OCI-M1 (cell line): Measurements from ENCODE around the gene PDE4D.
A peak's percentile ranks its signal among the peaks of the same experiment; 100 is the strongest.
"Not testable (repeated sequence)": the region's sequence is repeated elsewhere in the genome, so short reads cannot be mapped to it uniquely, and the experiment has no call there.

Source experiments
- DNase-seq: peaks from one replicate; lab custom pipeline; 2025; lab: John Stamatoyannopoulos, UW

Gene PDE4D

DNA sequence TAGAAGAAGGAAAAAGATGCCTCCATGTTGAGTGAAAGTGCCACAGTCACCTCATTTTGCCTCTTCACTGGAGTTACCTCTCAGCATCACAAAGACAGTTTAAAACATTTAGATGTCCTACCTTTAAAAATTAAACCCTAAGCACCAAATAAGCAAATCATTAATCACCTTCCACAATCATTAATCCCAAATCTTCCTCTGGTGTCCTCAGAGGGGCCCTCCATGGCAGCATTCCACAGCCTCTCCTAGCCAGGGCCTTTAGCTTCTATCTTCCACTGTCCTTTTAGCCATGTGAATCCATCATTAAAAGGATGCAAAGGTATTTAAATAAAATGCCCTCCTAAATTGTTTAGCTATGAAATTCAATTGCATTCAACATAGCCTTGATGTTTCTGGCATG lies 310.8 kb downstream of the PDE4D start:
- DNase-seq: no peak

DNA sequence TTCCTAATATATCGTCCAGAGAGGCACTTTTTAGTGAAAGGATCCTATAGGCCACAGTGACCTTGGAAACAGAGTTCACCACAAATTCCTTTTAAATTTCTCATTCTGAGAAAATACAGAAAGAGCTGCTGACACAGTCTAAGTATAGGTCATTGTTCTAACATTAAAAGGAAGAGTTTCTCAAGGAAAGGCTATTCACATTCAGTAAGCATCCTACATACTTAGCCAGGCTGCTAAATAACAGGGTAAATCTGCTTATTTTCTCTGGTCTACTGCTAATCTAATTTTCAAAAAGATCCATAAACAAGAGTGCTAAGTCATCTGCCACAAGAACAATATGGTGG lies 313.7 kb downstream of the PDE4D start:
- no peak for DNase-seq

DNA sequence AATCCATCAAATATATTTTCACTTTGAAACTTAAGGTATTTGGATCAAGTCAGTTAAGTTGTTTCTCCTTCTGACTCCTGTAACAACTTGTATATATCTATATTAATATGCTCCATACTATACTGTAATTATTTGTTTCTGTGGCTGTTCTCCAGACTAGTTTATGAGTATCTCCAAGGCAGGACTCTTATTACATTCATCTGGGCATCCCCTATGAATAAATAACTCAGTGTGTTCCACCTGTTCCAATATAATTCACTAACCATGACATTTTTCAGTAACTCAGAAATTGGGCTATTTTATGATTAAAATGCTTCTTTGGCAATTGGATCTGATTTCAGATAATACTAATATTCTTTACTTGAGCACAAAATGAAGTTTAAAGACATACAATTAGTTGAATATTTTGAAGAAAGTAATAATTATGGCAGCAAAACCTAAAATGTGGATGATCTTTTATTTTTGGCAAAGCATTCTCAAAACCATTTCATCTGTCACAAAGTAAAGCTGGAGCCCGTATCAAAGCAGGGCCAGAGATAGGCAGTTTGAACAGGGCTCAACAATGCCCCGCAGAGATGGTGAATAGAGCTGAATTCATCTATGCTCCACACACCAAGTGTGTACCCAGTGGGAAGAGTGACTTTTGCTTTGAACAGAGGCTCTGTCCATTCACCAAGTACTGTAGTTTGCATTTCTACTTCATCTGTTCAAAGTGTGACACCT lies 314.3 kb downstream of the PDE4D start:
- DNase-seq: no peak

DNA sequence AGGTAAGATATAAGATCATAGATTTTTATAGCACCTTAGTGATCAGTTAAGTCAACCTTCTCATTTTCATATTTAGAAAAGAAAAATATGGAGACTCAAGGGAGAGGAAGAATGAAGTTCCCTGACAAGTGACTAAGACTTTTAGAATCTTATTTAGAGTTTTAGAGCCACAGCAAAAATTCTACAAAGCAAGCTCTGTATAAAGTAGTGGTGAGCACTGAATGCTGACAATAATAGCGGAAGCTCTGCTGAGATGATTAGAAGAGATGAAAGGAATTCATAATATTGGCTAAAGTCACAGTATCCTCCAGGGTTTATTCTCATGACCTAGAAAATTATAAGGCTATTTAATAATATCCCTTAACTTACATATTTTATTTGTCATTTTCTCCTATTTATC lies 316.0 kb downstream of the PDE4D start:
- no peak for DNase-seq

DNA sequence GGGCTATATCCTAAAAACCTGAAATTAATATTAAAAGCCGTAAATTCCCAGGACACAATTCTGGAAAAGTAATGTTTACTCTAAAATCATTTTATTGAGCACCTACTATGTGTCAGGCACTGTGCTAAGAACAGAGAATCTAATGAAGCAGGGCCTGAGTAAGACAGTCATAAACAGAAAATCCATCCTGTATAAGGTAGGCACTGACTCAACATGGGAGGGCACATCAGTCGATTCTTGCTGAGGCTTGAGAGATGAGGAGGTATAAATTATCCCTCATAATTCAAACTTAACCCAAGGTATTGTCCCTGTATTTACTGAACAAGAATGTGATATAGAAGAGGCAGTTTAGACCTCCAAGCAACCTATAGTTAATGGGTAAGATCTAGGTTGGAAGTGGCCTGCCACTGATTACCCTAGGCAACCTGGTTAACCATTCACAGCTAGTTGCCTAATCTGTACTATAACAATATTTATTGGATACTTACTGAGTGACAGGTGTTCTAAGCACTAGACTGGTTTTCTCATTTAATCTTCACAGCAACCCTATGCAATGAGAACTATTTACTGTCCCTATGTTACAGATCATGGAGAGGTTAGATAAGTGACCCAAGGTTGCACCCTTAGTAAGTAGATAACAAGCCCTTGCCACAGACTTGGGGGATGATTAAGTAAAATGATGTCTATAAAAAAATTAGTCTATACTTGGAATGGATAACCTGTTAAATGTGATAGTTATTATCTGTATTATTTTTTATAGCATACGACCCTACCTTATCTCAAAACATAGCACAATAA lies 317.7 kb downstream of the PDE4D start:
- DNase-seq: peak; percentile 70

DNA sequence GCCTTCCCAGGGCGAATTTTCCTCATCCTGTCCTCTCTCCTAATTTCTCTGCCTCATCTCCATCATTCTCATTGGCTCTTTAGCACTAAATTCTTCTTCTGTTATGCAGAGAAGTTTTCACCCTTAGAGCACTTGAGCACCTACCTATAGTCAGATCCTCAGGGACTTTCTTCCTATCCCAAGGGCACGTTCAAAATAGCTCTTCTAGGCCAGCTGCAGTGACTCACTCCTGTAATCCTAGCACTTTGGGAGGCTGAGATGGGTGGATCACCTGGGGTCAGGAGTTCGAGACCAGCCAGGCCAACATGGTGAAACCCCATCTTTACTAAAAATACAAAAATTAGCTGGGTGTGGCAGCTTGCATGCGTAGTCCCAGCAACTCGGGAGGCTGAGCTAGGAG lies 320.0 kb downstream of the PDE4D start:
- DNase-seq: not testable (repeated sequence)

DNA sequence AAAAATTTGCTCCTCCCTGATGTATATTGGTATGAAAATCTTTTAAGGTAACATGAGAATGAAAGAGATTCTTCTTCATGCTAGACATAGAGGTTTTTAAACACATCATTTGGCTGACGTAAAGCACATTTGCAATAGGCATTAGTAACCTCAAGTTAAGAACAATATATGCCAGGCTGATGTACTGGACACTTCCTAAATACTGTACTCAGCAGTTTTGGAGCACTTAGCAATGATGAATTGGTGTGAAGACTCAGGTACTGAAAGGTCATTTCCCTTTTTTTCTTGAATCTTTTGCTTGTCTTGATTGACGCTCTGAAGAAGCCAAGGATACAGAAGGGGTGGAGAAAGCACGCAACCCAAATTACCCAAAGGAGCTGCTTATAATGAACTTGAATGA lies 322.5 kb downstream of the PDE4D start:
- no peak for DNase-seq

DNA sequence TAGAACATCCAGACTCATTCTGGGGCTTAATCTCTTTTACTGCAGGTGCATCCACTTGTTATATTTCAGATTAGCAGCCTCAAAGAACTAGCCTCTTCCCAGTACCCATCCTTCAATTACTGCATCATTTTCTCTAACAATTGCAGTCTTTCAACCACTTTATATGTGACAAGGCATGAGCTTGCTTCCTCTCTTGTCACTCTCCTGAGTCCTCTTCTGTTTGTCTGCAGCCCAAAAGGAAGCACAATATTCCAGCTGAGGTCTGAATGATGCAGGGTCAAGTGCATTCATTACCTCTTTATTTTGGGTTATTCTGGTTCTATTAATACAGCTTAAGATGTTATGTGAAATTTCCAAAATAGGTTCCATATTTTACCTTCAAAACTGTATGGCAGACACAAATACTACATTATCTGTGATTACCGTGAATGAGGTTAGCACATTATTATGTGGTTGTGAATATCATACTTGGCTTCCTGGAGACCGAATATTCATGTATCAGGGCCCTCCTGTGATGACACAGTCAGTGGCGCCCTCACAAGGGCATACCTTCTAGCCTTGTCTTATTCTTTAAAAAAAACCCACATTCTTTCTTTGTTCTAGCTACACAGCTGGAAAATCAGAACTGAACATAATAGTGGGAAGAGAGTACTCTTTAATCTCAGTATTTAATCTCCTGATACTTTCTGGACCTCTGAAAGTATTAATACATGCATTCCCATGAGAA lies 323.8 kb downstream of the PDE4D start:
- peak; percentile 30 for DNase-seq

DNA sequence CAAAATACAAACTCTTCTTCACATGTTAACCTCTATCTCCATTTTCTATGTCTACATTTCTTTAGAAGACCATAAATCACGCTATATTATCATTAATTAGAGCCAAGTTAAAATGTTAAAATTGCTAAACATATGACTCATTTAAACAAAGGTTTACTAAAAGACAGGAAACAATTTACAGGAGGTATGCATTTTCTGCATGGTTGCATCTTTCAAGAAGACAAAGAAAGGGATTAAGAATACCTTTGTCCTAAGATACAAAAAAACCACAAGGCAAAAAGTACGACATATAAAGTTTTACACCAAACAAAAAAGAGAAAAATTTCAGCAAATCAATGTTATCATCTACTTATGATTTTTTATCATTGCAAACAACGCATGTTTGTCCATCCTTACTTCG lies 324.4 kb downstream of the PDE4D start:
- no peak for DNase-seq

DNA sequence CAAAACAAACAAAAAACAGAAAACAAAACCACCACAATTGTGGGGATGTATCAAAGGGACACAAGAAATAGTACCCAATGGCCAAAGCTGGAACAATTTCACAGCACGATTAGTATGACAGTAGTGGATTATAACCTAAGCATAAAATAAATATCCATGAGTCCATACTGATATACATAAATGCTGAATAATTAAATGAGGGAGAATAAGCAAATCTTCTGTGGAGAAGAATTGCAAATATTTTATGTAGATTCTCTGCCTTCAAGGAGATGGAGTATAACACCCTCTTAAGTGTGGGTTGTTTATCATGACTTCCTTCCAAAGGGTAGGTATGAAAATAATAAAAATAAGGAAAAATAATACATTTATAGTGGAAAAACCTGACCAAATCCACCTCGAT lies 325.4 kb downstream of the PDE4D start:
- no peak for DNase-seq

DNA sequence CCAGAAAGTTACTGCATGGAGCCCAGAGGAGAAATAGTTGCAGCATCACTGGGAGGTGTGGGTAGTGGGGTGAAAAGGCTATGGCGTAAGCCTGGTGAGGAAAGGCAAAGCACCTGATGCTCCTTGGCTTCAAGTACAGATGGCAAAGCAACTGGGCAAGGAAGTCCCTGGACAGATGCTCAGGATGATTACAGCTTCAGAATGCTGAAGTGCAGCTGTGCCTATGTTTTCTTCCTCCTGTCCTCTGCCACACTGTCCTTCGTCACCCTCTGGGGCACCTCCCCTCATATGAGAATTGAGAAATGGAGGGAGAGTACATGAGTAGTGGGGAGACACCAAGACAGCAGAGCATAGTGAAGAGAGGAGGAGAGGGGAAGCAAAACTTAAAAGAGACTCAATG lies 328.0 kb downstream of the PDE4D start:
- no peak for DNase-seq

DNA sequence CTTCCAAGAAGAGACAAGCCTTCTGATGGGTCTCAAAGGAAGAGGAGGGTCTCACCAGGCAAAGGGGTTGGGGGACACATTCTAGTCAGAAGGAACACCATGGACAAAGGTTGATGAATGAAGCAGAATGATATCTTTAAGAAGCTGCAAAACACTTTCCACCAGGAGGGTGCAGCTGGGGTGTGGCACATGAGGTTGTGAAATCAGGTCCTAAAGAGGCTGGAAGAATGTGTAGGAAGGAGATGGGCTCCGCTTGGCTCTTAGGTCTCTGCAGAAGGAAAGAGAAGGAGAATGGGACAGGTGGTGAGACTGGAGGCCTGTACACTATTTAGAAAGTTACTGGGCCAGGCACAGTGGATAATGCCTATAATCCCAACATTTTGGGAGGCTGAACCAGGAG lies 328.6 kb downstream of the PDE4D start:
- DNase-seq: no peak

DNA sequence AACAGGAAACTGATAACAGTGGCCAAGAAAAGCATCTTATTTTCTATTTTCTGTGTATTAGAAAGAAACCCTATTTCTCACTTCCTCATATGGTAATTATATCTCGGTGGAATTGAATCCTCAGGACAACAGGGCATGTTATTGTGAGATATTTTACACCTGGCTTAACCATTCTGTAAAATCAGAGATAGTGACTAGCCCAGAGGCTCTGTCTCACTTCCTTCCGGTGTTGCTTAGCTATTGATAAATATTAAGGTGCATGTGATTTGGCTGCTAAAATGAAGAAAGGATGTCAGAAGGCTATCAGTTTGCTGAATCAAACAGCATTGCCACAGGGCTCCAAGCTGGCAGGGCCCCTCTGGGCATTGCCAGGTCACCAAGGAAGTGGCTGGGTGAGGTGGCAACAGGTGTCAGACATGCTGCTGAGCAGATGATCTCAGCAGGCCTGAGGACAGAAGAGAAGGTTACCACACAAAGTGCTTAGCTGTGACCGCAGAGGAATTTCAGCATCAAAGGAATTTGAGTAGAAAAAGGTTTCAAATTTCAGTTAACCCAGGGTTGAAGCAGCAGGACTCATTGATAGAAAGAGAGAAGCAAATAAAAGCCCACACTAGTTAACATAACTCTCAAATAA lies 330.7 kb downstream of the PDE4D start:
- peak; percentile 18 for DNase-seq

DNA sequence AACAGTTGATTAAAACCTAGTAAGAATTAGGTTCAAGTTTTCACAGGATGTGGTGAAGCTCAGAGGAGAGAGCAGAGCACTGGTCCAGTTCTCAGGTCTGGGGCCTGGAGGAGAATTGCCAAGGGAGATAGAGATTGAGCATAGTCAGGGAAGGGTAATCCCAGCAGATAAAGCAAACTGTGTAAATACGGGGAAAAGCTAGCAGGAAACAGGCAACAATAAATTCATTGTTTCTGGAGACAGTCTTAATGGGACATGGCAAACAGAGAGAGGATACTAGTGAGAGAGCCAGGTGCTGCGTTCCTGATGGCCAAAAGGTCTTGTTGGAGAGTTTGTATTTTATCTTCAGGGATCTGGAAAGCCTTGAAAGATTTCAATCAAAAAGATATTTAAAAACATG lies 333.0 kb downstream of the PDE4D start:
- no peak for DNase-seq

DNA sequence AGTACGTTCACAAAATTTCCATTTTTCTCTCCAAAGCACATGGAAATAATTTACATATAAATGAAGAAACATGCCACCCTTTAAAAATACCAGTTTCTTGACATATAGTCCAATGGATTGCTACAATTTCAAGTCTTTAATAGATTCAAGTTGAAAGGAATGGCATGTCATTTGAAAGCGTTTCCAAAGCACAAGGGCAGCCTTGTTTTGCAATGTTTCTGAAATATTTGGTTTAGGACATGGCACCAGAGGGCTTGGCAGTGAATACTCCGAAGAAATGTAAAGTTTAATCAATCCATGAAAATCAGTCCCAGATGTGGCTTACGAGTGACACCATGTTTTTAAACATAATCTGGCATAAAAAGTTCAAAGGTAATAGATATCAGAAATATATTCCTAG lies 333.7 kb downstream of the PDE4D start:
- DNase-seq: no peak

DNA sequence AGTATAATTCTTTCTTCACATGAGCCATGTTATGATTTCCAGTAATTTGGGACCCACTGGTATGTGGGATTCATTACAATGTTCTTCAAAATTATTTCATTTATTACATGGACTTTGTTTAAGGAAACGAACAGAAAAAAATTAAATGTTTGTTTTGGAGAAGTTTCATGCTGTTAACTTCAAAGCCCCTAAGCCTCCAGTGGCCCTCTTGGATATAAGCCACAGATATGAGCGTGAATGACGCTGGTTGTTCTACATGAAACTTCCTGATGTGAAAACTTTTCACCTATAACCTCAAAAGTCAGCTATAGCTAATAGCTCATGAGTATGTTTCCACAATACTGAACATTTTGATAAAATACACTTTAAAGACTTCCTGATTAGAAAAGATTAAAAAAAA lies 334.2 kb downstream of the PDE4D start:
- DNase-seq: no peak

DNA sequence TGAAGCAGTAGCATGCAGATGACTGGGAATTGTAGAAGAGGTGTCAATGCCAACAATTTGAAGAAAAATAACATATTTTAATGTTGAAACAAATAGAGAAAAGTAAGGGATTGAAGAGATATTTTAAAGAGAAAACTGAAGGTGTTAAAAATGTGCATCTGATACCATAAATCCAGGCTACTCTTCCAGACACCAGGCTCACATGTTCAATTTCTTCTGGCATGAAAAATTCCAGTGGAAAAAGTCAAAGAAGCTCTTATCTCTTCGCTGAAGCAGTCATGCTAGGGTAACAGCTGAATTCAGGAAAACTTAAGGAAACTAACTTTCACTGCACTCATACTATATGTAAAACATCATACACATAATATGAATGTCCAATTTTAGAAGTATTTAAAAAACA lies 335.0 kb downstream of the PDE4D start:
- no peak for DNase-seq

DNA sequence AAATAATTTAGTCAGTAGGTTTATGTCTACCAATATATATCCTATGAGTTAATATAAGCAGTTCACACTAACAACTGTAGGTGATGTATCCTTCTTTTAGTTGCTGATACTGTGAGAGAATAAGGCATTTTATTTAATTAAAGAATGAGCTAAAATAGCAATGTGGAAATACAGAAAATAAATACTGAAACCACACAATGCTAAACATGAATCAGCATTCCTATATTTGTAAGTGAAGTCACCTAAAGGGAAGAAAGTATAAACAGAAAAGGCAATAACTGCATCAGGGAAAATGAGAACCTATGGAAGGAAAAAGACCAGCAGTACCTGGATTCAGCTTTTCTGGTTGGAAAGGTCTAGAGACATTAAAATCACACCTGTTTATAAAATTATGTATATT lies 336.0 kb downstream of the PDE4D start:
- peak; percentile 20 for DNase-seq

DNA sequence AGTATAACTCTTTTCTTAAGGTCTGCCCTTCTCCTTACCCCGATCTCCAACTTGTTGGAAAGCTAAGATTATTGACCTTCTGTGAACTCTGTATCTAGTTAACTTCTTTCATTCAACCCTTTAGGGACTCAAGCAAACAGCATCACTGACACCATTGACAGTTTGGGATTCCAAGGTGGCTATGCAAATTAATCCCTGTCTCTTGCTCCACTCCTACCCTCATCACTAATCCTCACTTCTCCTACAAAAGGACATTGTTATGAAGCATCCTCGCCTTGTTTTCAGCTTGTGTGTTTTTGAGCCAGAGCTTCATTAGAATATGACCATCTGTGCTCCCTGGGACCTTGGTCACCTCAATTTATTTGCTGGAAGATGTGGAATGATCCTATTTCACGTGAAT lies 337.9 kb downstream of the PDE4D start:
- no peak for DNase-seq

DNA sequence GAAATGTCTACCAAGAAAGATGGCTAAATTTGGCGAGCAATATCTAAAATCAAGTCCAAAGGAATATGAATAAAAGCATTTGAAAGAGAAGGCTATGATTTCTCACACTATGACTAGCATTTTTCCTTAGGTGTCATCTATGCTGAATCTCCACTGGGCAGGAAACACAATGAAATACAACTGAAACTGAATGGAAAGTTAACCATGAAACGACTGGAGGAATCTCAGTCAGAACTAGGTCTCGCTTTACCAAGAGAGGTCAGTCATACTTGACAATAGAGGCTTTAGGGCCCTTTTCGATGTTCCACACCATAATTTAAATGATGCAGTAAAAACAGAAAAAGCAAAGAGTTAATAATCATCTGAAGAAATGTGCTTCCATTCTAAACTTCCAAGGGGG lies 339.0 kb downstream of the PDE4D start:
- DNase-seq: no peak

DNA sequence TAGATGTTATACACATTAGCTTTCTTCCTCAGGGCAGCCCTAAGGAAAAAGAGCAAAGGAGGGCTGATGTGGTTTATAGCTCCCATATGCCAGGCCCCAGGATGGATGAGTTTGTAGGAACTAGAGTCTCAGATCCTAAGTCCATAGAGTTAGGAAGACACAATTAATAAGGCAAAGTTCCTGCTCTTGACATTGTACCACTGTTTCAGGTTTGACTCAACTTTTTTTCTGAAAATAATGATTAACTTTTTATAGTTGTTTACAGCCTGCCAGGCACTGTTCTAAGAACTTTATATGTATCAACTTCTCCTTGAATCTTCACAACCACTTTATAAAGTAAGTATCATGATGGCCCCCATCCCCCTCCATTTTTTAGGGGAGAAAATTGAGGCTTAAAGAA lies 339.5 kb downstream of the PDE4D start:
- no peak for DNase-seq

DNA sequence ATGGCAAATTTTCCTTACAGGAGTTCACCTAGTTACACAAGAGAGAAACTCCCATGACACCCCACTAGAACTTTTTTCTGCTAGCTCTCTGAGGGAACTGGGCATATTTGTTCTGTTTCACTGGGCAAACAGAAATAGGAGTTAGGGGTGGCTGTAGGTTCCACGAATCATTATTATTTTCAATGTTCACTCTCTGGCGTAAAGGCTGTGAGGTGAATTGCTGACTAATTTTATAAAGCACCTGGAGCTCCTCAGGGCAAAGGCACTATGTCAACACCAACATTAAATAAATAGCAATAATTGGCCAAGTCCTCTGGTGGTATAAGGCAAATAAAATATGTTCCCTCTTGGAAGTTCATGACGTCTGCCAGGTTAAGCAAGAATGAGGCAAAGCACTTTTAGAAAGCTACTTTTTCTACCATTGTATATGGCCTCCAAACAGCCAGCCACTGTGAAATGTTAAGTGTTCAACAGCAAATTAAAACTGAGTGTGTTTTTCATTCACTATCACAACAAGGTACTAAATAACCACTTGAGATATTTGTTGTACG lies 344.6 kb downstream of the PDE4D start:
- no peak for DNase-seq
